Muscle layer of duodenum (tissue), 2 donors: ENCODE data around the gene NAV2.
"Not testable (repeated sequence)": the region's sequence is repeated elsewhere in the genome, so short reads cannot be mapped to it uniquely, and the experiment has no call there.

Experiments used
- H3K27ac ChIP-seq: one replicate; pipeline ENCODE4 v1.7.0; 2013; ENCODE audit warnings: mild to moderate bottlenecking, low read length
- H3K27me3 ChIP-seq: one replicate; pipeline ENCODE4 v1.7.0; 2013; ENCODE audit warnings: low read depth, mild to moderate bottlenecking, control low read depth, low read length
- H3K36me3 ChIP-seq, 2 donors: one replicate each; pipeline ENCODE4 v1.7.0; 2013; ENCODE audit warnings: low read length in 2 of 2, control low read depth in 1 of 2, mild to moderate bottlenecking in 1 of 2; ENCODE audit not compliant: insufficient read depth in 2 of 2, control insufficient read depth in 1 of 2
- H3K4me1 ChIP-seq, 2 donors: one replicate each; pipeline ENCODE4 v1.7.0; 2013; ENCODE audit warnings: low read length in 2 of 2, mild to moderate bottlenecking in 2 of 2, control low read depth in 1 of 2, moderate library complexity in 1 of 2; ENCODE audit not compliant: insufficient read depth in 2 of 2, control insufficient read depth in 1 of 2
- H3K4me3 ChIP-seq, 2 donors: one replicate each; pipeline ENCODE4 v1.7.0; 2013; ENCODE audit warnings: low read length in 2 of 2, low read depth in 1 of 2, mild to moderate bottlenecking in 1 of 2
- H3K9me3 ChIP-seq, 2 donors: one replicate each; pipeline ENCODE4 v1.7.0; 2013; ENCODE audit warnings: low read length in 2 of 2, control low read depth in 1 of 2, mild to moderate bottlenecking in 1 of 2; ENCODE audit not compliant: control insufficient read depth in 1 of 2
- donor health status: healthy.

The NAV2 gene

DNA sequence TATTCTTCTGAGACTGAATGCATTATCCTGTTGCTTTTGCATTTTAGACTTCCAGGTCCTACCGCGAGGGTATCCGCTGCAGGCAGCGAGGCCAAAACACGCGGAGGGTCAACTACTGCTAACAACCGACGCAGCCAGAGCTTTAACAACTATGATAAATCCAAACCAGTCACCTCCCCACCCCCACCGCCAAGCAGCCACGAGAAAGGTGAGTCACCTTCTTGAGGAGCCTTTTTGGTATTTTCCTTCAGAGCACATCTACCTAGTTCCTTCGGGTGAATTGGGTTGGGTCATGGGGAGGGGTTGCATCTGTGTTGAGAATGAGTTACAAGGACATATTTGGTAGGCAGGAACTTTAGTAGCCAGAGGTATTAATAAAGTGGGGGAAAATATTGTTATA, 179.8 kb downstream of the NAV2 start:
- H3K36me3 ChIP-seq: peaks cover 0 to 29% of the 10 kb centered on the region in 2 donors
- H3K27ac ChIP-seq: no peak overlapping the region
- H3K4me1 ChIP-seq: peaks cover 0 to 6% of the 10 kb centered on the region in 2 donors
- H3K9me3 ChIP-seq: no peaks in the 10 kb centered on the region
- H3K4me3 ChIP-seq: no peak overlapping the region
- no peaks in the 10 kb centered on the region for H3K27me3 ChIP-seq

DNA sequence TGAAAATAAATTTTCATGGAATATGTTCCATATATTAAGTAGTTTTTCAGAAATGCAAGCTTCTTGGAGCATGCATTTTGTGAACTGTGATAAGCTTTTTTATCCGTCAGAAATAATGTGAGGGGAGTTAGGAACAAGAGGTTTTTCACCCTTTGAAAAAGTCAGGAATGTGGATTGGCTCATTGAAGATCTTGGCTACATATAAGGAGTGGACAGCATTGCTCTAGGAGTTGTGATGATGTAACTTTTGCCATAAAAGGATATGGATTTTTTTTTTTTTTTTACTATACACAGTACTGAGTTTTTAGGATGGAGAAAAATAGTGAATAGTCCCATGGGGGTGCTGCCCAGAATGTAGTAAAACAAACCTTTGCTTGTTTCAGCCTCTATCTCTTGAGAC, 180.2 kb downstream of the NAV2 start:
- peaks cover 0 to 29% of the 10 kb centered on the region in 2 donors for H3K36me3 ChIP-seq
- H3K9me3 ChIP-seq: no peaks in the 10 kb centered on the region
- peaks cover 0 to 6% of the 10 kb centered on the region in 2 donors for H3K4me1 ChIP-seq
- no peak overlapping the region for H3K27ac ChIP-seq
- H3K4me3 ChIP-seq: no peak overlapping the region
- H3K27me3 ChIP-seq: no peaks in the 10 kb centered on the region

DNA sequence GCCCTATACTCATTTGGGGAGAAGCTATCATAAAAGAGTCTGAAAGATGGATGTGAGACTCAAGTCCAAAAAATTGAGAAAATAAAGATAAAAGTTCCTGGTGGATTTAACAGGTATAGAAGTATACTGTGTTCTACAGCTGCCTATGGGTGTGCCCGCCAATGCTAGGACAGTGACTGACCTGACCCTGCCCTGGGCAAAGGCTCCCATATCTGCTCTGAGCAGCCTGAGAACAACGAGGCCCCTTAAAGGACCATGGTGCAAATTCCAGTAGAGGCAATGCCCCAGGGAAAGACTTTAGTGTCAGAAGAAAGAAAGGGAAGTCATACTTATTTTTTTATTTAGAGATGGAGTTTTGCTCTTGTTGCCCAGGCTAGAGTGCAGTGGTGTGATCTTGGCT, 181.8 kb downstream of the NAV2 start:
- peaks cover 0 to 21% of the 10 kb centered on the region in 2 donors for H3K36me3 ChIP-seq
- no peak overlapping the region for H3K27ac ChIP-seq

DNA sequence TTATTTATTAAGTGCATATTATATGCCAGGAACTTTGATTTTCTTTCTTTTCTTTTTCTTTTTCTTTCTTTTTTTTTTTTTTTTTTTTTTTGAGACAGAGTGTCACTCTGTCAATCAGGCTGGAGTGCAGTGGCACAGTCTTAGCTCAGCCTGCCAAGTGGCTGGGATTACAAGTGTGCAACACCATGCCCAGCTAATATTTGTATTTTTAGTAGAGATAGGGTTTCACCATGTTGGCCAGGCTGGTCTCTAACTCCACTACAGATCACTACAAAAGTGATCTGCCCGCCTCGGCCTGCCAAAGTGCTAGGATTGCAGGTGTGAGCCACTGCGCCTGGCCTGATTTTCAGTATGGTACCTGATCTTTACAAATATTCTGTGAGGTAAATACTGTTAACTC, 182.4 kb downstream of the NAV2 start:
- H3K27ac ChIP-seq, H3K9me3 ChIP-seq, H3K4me3 ChIP-seq, H3K27me3 ChIP-seq, H3K4me1 ChIP-seq: not testable (repeated sequence)
- H3K36me3 ChIP-seq: peaks cover 0 to 21% of the 10 kb centered on the region in 2 donors

More for the DNA sequence above, 181.8 kb downstream of the NAV2 start:
- Histone ChIP-seq H3K9me3 (no peaks in the 10 kb centered on the region), H3K4me3 (no peak overlapping the region), H3K27me3 (no peaks in the 10 kb centered on the region), H3K4me1 (peaks cover 0 to 6% of the 10 kb centered on the region in 2 donors)

DNA sequence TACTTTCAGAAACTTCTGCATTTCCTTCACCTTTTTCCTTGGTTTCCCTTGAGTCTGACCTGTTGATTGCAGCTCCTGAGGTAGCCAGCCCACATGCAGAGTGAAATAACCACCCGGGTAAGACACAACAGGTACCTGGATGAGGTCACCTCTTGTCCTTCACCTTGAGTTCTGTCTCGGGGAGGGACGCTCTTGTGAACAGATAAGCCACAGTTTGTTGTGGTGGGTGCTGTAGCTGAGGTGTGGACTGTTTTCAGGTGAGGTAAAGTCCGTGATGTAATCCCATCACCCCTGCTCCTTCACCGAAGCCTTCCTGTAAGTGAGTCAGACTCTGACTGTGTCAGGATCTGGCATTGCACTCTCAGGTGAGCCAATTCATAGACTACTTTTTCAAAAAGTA, 183.1 kb downstream of the NAV2 start:
- peaks cover 0 to 21% of the 10 kb centered on the region in 2 donors for H3K36me3 ChIP-seq
- H3K9me3 ChIP-seq: no peaks in the 10 kb centered on the region
- no peaks in the 10 kb centered on the region for H3K27me3 ChIP-seq
- no peak overlapping the region for H3K4me3 ChIP-seq
- no peaks in the 10 kb centered on the region for H3K4me1 ChIP-seq
- no peak overlapping the region for H3K27ac ChIP-seq

DNA sequence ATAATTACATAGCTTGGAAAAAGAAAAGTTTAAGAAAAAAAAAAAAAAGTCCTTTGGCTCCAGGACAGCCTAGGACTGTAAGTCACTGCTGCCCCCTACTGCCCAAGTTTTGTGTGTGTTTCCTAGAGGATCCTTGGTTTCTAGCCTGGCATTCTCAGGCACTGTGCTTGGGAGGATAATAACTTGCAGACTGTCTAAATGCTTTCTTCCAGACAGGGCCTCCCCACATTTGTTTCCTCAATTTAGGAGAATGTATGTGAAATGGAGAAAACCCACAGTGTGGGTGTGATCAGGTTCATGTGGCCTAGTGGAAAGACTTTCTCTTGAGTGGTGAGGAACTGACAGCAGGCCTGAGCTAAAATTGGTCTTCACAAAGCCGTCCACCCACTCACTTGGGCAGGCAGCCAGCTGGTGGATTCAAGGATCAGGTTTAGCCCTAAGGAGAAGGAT, 191.0 kb downstream of the NAV2 start:
- H3K27me3 ChIP-seq: no peaks in the 10 kb centered on the region
- H3K27ac ChIP-seq: no peak overlapping the region
- no peak overlapping the region for H3K4me3 ChIP-seq
- no peaks in the 10 kb centered on the region for H3K36me3 ChIP-seq
- peaks cover 0 to 16% of the 10 kb centered on the region in 2 donors for H3K4me1 ChIP-seq
- no peaks in the 10 kb centered on the region for H3K9me3 ChIP-seq

DNA sequence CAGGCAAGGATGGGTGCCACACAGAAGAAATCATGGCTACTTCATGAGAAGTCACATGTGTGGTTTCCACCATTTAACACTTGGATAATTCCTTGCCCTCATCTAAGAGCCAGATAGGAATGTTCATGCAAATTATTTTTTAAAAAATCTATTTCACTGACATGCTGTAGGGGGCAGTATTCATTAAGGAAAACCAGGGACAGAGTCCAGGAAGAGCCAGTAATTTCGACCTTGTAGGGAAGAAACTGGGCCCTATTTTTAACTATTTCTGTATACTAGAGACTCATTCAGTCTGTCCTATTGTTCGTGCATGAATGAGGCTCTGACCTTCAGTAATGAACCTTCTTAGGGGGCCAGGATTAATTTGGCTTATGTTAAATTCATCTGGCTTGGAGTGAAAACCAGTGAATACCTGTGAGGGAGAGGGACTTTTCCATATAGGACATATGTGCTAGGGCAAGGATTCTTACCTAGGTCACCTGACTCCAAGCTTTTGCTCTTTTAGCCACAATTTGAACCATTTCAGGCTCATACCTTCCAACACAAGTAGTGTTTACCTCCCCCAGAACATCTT, 192.7 kb downstream of the NAV2 start:
- no peaks in the 10 kb centered on the region for H3K9me3 ChIP-seq
- no peaks in the 10 kb centered on the region for H3K36me3 ChIP-seq
- H3K27me3 ChIP-seq: no peaks in the 10 kb centered on the region
- H3K4me3 ChIP-seq: no peak overlapping the region
- peaks cover 0 to 16% of the 10 kb centered on the region in 2 donors for H3K4me1 ChIP-seq
- no peak overlapping the region for H3K27ac ChIP-seq

DNA sequence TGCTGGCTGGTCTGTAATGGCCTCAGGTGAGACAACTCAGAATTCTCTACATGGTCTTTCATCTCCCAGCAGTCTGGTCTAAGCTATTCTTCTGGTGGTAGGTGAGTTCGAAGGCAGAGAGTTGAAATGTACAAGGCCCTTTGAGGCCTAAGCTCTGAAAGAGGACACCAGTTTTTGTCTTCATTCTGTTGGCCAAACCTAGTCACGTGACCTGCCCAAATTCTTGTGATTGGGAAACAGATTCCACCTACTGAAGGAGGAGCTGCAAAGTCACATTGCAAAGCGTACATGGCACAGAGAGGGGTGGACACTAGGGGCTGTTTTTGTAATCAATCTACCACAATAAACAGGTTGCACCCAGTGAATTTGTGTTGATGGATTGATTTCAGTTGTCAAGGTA, 193.5 kb downstream of the NAV2 start:
- Histone ChIP-seq H3K36me3 (no peaks in the 10 kb centered on the region), H3K27ac (no peak overlapping the region), H3K4me3 (no peak overlapping the region), H3K4me1 (peaks cover 0 to 16% of the 10 kb centered on the region in 2 donors), H3K27me3 (no peaks in the 10 kb centered on the region), H3K9me3 (no peaks in the 10 kb centered on the region)

DNA sequence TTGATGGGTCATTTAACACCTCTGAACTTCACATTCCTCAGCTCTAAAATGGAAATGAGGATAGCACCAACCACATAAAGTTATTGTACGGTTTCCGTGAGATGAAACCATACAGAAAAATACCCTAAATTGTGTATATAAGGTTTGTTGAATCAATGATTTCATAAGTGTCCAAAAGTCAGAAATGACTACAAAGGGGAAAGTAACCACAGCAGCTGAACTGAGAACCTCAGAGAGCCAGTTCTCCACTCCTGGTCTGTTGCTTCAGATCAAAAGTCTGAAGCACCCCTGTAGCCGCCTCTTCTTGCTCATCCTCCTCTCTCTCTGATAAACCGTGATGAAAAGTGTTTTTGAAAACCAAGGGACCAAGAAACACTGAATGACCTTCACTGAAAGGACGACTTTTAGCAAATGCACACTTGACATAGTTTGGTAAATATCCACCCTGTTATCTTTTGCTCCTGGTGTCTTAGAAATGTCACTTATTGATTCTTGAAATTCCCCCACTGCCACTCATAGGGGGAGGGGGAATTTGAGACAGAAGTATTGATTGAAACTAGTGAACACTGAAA, 194.5 kb downstream of the NAV2 start:
- Histone ChIP-seq H3K27ac (no peak overlapping the region), H3K9me3 (no peaks in the 10 kb centered on the region), H3K4me1 (peaks cover 0 to 25% of the 10 kb centered on the region in 2 donors), H3K36me3 (no peaks in the 10 kb centered on the region), H3K27me3 (no peaks in the 10 kb centered on the region), H3K4me3 (no peak overlapping the region)

DNA sequence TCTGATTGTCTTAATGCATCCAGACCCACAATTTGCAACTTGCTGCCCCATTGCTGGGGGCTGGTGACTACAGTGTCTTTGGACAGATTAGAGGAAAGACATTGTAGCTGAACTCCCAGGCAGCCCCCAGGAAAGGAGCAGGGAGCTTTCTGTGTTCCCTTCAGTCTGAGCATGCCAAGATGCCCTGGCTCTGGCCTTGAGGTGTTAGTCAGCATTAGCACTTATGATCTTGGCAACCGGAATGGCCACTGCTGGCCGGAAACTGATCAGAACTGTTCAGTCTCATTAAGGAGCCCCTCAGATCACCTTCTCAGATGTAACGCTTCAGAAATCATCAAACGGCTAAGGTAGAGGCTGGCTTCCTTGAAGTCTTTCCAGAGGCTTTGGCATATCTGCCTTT, 195.2 kb downstream of the NAV2 start:
- no peaks in the 10 kb centered on the region for H3K36me3 ChIP-seq
- no peaks in the 10 kb centered on the region for H3K9me3 ChIP-seq
- H3K4me3 ChIP-seq: no peak overlapping the region
- H3K4me1 ChIP-seq: peaks cover 0 to 33% of the 10 kb centered on the region in 2 donors
- H3K27ac ChIP-seq: no peak overlapping the region
- no peaks in the 10 kb centered on the region for H3K27me3 ChIP-seq

DNA sequence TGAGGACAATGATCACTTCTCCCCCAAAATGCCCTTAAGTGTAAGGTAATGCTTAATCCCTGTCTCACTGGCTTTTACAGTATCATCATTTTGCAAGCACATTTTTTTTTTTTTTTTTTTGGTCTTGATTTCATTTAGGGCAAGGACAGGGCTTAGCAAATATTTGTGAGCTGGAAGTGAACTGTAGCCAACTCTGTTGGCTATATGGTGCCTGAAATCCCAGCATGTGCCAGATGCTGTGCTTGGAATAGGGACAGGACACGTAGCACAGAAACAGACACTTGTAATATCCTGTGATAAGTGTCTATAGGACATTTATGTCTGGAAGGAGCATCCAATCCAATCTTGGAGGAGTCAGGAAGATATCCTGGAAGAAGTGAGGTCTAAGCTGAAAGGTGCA, 198.3 kb downstream of the NAV2 start:
- Histone ChIP-seq H3K4me3 (no peak overlapping the region), H3K27ac (no peak overlapping the region), H3K27me3 (no peaks in the 10 kb centered on the region), H3K36me3 (peaks cover 0 to 4% of the 10 kb centered on the region in 2 donors), H3K4me1 (peaks cover 0 to 35% of the 10 kb centered on the region in 2 donors), H3K9me3 (no peaks in the 10 kb centered on the region)
